HG02588 (cell line): Measurements from ENCODE around the gene RASSF7.
"Not testable (repeated sequence)": the region's sequence is repeated elsewhere in the genome, so short reads cannot be mapped to it uniquely, and the experiment has no call there.

ENCODE experiments used
- ATAC-seq: cut with Tn5 transposase; IDR thresholded peaks from one replicate; pipeline ENCODE4 v1.9.1; 2021; ENCODE audit warnings: mild to moderate bottlenecking, moderate library complexity; ENCODE audit not compliant: unreplicated experiment

Gene RASSF7

DNA sequence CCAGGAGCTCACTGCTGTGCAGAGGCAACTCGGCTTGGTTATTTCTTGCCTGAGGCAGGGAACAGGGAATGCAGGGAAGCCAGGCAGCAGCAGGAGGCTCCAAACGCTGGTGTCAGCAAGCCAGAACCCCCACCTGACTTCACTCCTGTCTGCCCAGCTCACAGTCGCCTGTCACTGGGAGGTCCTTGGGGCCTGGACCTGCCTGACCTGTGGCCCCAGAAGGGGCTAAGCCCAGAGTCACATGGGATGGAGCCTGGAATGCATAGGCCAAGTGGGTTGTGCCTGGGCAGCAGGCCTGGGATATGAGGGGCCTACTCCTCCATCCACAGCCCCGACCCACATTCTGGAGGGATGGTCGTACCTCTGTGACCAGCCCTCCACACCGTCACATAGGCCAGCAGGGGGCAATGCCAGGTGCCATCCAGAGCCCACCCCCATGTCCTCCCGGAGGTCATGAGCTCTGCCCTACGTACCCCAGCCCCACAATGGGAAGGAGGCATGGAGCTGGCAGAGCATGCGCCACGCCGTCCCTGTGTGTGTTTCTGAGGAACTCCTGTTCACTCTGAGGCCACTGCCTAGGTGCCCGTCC, 5.2 kb downstream of the RASSF7 start:
- ATAC-seq, result no peak

DNA sequence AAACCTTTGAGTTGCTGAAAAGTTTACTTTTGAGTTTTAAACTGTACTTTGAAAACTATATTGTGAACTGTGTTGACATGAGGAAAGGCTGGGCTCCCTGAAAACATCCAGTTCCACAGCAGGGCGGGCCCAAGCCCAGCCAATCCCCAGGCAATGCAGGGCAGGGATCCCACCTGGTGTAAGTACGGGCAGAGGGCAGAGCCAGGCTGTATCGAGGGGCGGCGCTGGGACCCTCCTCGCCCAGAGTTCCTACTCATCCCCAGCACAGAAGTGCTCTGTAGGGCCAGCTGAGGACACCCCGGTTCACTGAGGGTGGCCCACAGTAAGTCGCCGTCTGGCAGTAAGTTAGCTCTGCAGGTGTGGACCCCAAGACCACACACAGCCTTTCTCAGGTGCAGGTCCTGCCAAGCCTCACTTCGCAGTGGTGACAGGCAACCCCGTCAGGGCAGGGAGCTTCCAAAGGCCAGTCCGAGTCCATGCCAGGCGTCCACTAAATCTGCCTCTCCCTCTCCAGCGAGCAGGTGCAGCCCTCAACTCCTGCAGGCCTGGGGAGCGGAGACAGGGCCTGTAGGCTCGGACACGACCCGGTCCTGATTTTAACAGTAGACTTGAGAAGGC, 6.3 kb downstream of the RASSF7 start:
- ATAC-seq, result no peak

GRCh38 chr11:567629-568292, 7.0 kb downstream of the RASSF7 start:
- no peak for ATAC-seq

- ATAC-seq, result peak; percentile 78
Measured at GRCh38 chr11:568306-569157, 7.8 kb downstream of the RASSF7 start.

- ATAC-seq, result no peak
Measured at GRCh38 chr11:569158-569885, 8.6 kb downstream of the RASSF7 start.

- ATAC-seq, result no peak
Measured at GRCh38 chr11:571802-572185, 11.0 kb downstream of the RASSF7 start.

GRCh38 chr11:573146-573759, 12.5 kb downstream of the RASSF7 start:
- ATAC-seq, result no peak

GRCh38 chr11:574031-574570, 13.3 kb downstream of the RASSF7 start:
- ATAC-seq, result not testable (repeated sequence)

GRCh38 chr11:574632-575312, 14.0 kb downstream of the RASSF7 start:
- ATAC-seq, result no peak

DNA sequence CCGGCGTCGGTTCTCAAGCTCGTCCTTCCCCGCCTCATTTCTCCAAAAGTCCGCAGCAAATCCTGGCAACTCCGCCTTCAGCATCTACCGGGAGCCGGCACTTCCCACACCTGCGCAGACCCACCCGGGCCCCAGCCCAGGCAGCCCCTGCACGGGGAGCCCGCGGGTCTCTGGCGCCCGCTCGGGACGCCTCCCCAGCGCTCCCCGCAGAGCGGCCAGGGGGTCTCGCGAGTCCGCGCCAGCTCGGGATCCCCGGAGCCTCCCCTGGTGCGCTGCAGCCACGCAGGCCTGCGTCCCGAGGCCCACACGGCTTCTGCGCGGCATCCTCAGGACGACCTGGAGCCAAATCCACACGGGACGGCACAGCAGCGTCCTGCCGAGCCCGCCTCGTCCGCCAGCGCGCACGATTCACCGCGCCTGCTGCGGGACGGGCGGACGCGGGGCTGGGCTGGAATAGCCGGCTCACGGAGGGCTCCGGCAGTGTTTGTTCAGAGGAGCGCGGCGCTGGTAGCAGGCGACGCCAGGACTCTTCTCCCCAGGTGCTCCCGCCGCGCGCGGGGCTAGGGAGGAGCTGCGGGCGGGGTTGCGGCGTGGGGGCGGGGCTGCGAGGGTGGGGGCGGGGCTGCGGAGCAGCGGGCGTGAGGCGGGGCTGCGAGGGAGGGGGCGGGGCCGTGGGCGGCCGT, 14.7 kb downstream of the RASSF7 start:
- ATAC-seq, result peak; percentile 38

- peak; percentile 80 for ATAC-seq
Measured at GRCh38 chr11:575996-576768, 15.4 kb downstream of the RASSF7 start, which contains the start of gene PHRF1. Gene PHRF1, plus strand, starts transcription at chr11:576470. Its CDS starts 5,043 bp downstream, at chr11:581513.

GRCh38 chr11:576811-577610, 16.2 kb downstream of the RASSF7 start:
- no peak for ATAC-seq

DNA sequence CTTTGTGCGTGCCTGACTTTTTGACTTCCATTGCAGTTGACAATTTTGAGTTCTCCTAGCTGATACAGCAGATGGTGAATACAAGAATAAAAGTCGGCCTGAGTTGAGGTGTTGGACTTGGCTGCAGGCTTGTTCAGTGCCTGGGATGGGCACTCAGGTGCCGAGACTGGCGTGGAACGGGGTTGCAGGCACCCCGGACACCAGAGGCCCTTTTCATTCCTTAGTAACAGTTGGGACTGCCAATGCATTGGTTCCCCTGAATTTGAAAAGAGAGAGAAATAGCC, 16.8 kb downstream of the RASSF7 start:
- ATAC-seq, result no peak

DNA sequence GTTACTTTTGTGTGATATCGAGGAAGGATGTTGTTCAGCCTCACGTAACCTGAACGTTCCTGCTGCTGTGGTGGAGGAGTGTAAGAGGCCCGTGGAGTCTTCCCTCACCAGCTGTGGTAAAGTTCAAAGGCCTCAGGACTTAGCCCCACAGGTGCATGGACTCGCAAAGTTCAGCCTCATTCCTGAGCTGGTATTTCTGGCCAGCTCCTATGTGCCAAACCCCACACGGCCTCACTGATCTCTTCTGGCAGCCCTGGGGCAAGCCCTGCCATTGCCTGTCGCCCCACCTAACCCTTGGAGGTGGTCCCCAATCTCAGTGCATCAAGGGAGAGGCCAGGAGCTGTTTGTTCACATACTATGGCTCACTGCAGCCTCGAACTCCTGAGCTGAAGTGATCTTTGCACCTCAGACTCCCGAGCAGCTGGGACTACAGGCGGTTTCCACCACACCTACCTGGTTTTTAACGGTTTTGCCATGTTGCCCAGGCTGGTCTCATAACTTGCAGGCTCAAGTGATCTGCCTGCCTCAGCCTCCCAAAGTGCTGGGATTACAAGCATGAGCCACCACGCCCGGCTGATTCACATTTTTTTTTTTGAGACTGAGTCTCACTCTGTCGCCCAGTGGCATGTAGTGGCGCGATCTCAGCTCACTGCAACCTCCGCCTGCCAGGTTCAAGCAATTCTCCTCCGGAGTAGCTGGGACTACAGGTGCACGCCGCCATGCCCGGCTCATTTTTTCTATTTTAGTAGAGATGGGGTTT, 17.7 kb downstream of the RASSF7 start:
- no peak for ATAC-seq

DNA sequence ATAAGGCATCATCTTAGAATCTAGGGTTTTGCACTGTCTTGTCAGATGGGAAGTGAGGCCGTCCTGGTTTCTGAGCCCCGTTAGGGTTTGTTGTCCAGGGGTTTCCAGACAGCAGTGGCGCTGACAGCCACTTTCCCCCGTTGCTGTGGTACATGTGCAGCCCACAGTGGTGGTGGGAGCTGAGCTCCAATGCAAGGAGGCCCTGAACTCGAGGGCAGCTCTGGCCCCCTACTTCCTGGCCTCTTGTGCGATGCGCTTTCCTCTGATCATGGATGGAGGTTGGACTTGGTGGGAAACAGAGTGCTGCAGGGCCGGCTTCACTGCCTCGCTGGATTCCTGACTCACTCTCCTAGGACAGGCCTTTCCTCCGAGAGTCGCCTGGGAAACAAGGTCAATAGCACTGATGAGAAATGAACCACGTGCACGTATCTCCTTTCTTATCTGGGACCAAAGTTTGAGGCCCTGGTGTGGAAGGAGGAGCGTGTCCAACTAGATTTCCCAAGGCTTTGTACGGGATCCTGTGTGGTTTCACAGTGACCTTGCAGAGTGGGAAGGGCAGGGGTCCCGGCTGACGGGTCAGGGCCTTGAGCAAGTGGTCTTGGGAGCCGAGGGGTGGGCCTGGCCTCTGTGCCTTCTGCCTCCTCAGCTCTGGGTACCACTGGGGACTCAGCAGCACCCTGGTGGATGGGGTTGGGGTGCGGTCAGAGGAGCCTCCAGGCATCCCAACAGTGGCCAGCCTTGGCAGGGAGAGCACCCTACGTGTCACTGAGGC, 19.2 kb downstream of the RASSF7 start:
- no peak for ATAC-seq

DNA sequence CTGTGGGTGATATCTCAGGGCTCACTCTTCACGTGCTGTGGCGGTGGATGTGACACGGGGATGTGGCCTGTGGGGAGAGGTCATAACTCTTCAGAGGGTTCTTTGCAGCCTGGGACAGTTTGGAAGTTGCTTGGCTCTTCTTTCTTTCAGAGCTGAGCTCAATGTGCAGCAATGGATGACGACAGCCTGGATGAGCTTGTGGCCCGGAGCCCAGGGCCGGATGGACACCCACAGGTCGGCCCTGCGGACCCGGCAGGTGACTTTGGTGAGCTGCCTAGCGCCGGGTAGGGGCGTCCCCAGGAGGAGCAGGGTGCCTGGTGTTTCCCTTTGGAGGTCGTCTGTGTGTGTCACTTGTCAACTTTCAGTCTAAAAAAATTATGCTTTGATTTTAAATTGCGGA, 20.6 kb downstream of the RASSF7 start:
- no peak for ATAC-seq
